ENCODE data around the gene PTPN23.

- TF ChIP-seq CTCF (IDR thresholded peaks at IDR 0.05) (no peak), POLR2AphosphoS5 (IDR thresholded peaks at IDR 0.05) (no peak), EP300 (IDR thresholded peaks at IDR 0.05) (no peak), POLR2A (IDR thresholded peaks at IDR 0.05) (no peak)
These were observed 55.4 kb downstream of the PTPN23 start for GRCh38 chr3:47436180-47436579.
